AG10803 (cell line): ENCODE data around the gene DLGAP5.

ENCODE experiments used
- DNase-seq: peaks from one replicate; pipeline ENCODE4 v3.0.0; 2010; ENCODE audit warnings: low read depth
- H3K4me3 ChIP-seq: 2 replicates; pipeline ENCODE4 v1.5.1; 2011; ENCODE audit warnings: mild to moderate bottlenecking, low read length, control low read depth
- CTCF ChIP-seq: conservative IDR thresholded peaks from 2 replicates; pipeline ENCODE4 v1.5.1; 2011; ENCODE audit warnings: mild to moderate bottlenecking, low read length, control low read depth, inconsistent platforms

The DLGAP5 gene

DNA sequence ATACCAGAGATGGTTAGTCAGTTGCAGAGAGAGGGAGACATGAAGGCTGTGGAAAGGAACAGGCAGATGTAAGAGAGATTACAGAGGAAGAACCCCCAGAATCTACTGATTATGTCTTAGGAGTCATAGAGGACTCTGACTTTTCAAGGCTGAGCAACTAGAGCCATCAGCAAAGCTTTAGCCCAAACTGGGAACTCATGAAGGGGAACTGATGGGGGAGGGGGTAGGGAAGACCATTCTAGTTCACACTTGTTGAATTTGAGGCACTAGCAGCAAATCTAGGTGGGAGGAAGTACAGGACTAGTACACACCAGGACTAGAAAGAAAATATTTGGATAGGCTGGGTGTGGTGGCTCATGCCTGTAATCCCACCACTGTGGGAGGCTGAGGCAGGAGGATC is 52.2 kb downstream of the DLGAP5 start:
- no peak for TF ChIP-seq CTCF
- no peak overlapping the region for H3K4me3 ChIP-seq
- DNase-seq, result no peak

DNA sequence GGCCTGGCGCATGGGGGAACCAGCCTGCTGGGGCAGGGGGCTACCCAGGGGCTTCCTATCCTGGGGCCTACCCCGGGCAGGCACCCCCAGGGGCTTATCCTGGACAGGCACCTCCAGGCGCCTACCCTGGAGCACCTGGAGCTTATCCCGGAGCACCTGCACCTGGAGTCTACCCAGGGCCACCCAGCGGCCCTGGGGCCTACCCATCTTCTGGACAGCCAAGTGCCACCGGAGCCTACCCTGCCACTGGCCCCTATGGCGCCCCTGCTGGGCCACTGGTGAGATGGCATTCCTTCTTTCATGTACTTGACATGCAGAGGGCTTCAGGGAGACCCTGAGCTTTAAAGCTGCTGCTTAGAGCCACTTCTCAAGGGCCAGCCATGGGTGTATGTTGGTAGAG is 53.3 kb downstream of the DLGAP5 start:
- no peak for DNase-seq
- H3K4me3 ChIP-seq, result no peak overlapping the region
- TF ChIP-seq CTCF, result peak; percentile 16; the same call in 1 of the 2 replicates

- peak; percentile 83 for DNase-seq
- H3K4me3 ChIP-seq, result peak overlapping the region; percentile 11; the same call in 1 of the 2 replicates
- TF ChIP-seq CTCF, result peak; percentile 40
These were observed 54.2 kb downstream of the DLGAP5 start for GRCh38 chr14:55136885-55137786.

- TF ChIP-seq CTCF, result no peak
- H3K4me3 ChIP-seq, result no peak overlapping the region
- DNase-seq, result peak; percentile 75
These were observed 55.1 kb downstream of the DLGAP5 start for GRCh38 chr14:55136241-55136640.

DNA sequence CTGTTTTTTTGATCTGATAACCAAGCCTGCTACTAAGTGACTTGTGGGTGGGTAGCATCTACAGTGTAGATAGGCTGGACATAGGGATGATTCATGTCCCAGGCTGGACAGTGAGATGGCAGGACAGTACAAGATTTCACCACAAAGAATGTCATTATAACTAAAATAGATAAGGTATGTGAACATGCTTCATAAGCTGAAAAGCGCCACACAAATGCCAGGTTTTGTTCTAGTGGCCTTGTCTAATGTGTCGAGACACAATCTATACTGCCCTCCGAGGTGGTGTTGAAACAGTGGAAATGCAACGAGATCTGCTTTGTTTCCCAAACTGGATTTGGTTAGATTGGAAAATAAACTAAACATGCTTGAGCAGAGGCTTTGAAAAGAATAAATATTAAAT is 58.0 kb downstream of the DLGAP5 start:
- no peak for TF ChIP-seq CTCF
- DNase-seq, result no peak
- H3K4me3 ChIP-seq, result no peak overlapping the region

DNA sequence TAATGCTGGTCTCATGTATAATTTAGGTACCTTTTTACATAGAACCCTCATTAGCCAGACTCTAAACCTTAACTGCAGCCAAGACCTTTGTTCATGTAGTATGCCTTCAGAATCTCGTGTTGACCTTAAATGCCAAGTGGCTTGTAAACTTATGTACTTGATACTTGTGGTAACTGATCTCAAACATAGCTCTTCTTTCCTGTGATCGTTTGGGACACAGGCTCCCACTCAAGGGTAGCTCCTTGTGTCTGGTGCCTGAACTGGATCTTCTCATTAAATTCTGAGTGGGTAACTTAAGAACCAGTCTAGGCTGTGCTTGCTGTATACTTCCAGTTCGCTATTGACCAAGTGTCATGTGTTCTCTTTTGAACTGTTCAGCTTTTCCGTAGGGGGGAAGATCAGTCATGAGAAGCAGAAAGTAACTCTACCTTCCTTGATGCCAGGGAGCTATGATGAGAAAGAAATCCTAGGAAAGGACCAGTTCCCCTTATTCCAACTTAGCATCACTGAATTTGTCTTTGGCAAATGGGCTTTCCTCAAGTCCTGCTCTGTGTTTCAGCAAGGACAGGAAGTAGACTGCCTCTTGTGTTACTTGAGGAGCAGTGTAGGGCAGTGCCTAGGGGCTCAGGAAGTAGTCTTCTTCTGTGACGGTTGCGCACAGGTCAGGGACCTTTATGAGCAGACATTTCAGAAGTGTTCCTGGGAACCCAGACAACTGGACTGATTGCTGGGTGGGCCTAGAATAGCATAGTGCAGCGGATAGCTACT is 59.8 kb downstream of the DLGAP5 start:
- peak; percentile 37; the same call in 1 of the 2 replicates for TF ChIP-seq CTCF
- DNase-seq, result peak; percentile 46
- H3K4me3 ChIP-seq, result peak overlapping the region; percentile 71
